Myocyte (in vitro differentiated cells): ENCODE results near the gene BPIFB2. TPM values are rescaled to one million over a fixed set of nuclear protein-coding genes. Genes with fewer than 3 reads are reported as not detected.
"Not testable (repeated sequence)": the region's sequence is repeated elsewhere in the genome, so short reads cannot be mapped to it uniquely, and the experiment has no call there.

Experiments used
- DNase-seq: peaks from one replicate; pipeline ENCODE4 v3.0.0-alpha.2; 2012; ENCODE audit warnings: low read depth
- total RNA-seq: library from RNA; depleted of rRNA; stranded (reverse); fragments of >200 nt; gene quantifications from 2 replicates; pipeline ENCODE4 v1.2.3, GENCODE V29; 2014

BPIFB2 gene
- total RNA-seq, 1 donor from 2014 or later, result not detected

- DNase-seq, result no peak
Observed at GRCh38 chr20:33034115-33034514, 26.6 kb downstream of the BPIFB2 start.

DNA sequence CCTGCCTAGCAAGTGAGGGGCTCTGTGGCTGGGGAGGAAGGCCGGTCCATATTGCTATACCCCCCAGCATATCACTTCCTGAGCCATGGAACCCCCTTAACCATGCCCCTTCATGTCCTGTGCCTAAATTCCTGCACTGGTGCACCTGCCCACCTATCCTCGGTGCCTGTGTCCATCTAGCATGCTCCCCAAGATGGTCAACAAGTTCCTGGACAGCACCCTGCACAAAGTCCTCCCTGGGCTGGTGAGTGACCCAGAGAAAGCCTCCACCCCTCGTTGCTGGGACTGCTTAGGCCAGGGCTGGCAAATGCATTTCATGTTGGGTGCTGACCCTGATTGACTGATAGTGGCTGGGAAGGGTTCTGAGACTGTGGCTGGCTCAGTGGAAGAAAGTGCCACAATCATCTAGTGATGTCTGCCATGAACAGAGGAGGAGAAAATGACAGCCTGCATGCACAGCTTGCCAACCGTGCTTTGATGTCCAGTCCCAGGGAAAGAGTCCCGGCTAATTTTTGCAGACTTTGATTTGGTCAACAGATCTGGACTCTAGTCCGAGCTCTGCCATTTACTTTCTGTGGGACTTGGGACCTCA lies 27.5 kb downstream of the BPIFB2 start:
- no peak for DNase-seq

- DNase-seq, result peak; percentile 6
Observed at GRCh38 chr20:33037456-33037855, 30.0 kb downstream of the BPIFB2 start.

- DNase-seq, result no peak
Observed at GRCh38 chr20:33038243-33038642, 30.7 kb downstream of the BPIFB2 start.

GRCh38 chr20:33042430-33042829 lies 34.9 kb downstream of the BPIFB2 start:
- no peak for DNase-seq

GRCh38 chr20:33042983-33043730 lies 35.7 kb downstream of the BPIFB2 start:
- no peak for DNase-seq

DNA sequence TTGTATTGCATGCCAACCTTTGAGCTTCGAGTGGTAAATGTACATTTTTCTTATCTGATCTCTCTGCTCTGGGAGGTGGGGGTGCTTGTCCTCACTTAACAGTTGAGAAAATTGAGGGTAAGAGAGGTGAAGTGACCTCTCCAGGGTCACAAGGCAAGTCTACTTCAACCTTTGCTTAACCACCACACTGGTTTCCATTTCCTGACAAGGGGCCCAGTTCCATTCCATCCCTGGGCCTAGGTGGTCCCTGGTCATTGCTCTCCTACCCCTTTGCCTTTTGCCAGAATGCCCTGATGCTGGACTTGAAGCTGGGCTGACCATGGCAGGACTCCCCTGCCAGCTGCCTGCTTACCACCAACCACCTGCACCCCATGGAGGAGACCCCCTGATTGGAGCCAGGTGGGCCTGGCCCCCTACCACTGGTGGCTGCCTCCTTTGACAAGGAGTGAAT lies 36.3 kb downstream of the BPIFB2 start:
- no peak for DNase-seq

DNA sequence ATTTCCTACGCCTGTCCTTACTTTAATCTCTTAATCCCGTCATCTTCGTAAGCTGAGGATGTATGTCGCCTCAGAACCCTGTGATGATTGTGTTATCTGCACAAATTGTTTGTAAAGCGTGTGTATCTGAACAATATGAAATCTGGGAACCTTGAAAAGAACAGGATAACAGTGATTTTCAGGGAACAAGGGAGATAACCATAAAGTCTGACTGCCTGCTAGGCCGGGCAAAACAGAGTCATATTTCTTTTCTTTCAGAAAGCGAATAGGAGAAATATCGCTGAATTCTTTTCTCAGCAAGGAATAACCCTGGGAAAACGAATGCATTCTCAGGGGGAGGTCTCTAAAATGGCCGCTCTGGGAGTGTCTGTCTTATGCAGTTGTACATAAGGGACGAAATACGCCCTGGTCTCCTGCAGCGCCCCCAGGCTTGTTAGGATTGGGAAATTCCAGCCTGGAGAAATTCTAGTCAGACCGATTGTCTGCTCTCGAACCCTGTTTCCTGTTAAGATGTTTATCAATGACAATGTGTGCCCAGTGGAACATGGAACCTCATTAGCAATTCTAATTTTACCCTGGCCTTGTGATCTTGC lies 37.7 kb downstream of the BPIFB2 start:
- DNase-seq, result not testable (repeated sequence)

GRCh38 chr20:33046412-33046811 lies 38.9 kb downstream of the BPIFB2 start:
- DNase-seq, result no peak

- DNase-seq, result no peak
Observed at GRCh38 chr20:33051333-33051732, 43.8 kb downstream of the BPIFB2 start.

- no peak for DNase-seq
Observed at GRCh38 chr20:33053291-33054106, 46.0 kb downstream of the BPIFB2 start, which contains the start of gene BPIFB3. BPIFB3 (plus strand) TSS chr20:33053903; CDS start chr20:33055436, 1,533 bp downstream.

- no peak for DNase-seq
Observed at GRCh38 chr20:33054381-33054780, 46.9 kb downstream of the BPIFB2 start.

DNA sequence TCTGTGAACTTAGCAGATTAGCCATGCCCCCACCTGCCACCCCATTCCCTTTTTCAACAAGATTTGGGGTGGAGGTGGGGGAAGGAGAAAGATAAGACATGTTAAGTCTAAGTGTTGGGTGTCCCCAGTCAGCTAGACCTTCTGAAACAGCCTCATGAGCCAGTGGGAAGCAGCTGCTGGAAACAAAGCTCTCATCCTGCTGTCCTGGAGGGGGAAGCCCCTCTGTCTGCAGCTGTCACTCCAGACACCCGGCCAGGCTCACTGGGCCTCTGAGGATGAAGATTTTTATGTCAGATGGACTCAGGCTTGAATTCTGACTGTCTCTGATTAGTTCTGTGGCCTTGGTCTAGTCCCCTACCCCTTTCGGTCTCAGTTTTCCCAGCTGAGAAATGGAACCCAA lies 47.3 kb downstream of the BPIFB2 start:
- DNase-seq, result no peak

GRCh38 chr20:33059136-33059535 lies 51.6 kb downstream of the BPIFB2 start:
- no peak for DNase-seq

DNA sequence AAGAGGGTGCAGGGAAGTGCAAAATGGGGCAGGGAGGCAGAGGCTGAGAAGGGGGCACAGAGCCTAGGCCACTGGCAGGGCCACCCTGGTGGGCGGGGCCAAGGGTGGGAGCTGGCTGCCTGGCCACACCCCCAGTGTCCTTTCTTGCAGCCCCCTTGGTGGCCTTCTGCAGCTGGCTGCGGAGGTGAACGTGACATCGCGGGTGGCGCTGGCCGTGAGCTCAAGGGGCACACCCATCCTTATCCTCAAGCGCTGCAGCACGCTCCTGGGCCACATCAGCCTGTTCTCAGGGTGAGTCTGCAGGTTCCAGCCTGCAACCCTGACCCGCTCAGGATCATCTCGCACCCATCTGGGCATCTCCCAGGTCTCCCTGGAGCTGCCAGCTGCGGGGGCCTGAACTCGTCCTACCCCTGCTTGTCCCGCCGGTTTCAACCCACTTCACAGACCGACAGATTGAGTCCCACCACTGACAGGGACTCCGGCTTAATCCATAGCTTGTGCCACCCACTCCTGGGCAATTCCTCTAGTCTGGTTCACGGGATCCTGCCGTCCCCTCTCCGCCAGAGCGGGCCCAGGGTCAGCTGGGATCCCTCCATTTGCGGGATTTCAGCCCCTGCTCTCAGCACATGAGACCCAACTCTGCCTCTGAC lies 52.4 kb downstream of the BPIFB2 start:
- no peak for DNase-seq

- no peak for DNase-seq
Observed at GRCh38 chr20:33061658-33062028, 54.1 kb downstream of the BPIFB2 start.

- no peak for DNase-seq
Observed at GRCh38 chr20:33062105-33062824, 54.8 kb downstream of the BPIFB2 start.

DNA sequence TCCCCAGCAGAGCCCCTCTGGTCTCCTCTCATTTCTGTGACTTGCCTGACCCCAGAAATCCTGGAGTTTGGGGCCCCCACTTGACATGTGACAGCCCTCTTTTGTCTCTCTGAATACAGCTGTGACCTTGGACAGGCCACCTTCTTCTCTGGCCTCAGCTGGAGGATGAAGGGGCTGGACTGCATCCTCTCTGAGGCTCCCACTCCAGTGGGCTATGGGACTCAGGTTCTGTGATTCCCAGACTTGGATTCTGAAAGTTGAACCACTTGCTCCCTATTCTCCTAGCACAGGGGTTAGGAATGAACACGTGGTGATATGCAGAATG lies 55.3 kb downstream of the BPIFB2 start:
- DNase-seq, result no peak

- DNase-seq, result no peak
Observed at GRCh38 chr20:33063271-33063670, 55.8 kb downstream of the BPIFB2 start.

- DNase-seq, result no peak
Observed at GRCh38 chr20:33064572-33065287, 57.2 kb downstream of the BPIFB2 start.
